LHCN-M2 (cell line): ENCODE measurements around the gene HSPBAP1. TPM values are rescaled to one million over a fixed set of nuclear protein-coding genes. Genes with fewer than 3 reads are reported as not detected.
"Not testable (repeated sequence)": the region's sequence is repeated elsewhere in the genome, so short reads cannot be mapped to it uniquely, and the experiment has no call there.

Experiments used
- DNase-seq: peaks from one replicate; pipeline ENCODE4 v3.0.0-alpha.2; 2012; ENCODE audit warnings: low read depth
- total RNA-seq: library from RNA; depleted of rRNA; stranded (reverse); fragments of >200 nt; gene quantifications from 2 replicates; pipeline ENCODE4 v1.2.3, GENCODE V29; 2014

The HSPBAP1 gene
- total RNA-seq, 1 experiment from 2014 or later: 7.1 TPM

- DNase-seq: no peak
Observed at GRCh38 chr3:122742234-122742633, 51.4 kb downstream of the HSPBAP1 start.

GRCh38 chr3:122739172-122739571 is 54.5 kb downstream of the HSPBAP1 start:
- no peak for DNase-seq

- not testable (repeated sequence) for DNase-seq
Observed at GRCh38 chr3:122732682-122733525, 60.7 kb downstream of the HSPBAP1 start.

GRCh38 chr3:122730240-122730639 is 63.4 kb downstream of the HSPBAP1 start:
- DNase-seq: no peak

GRCh38 chr3:122728756-122729514 is 64.7 kb downstream of the HSPBAP1 start:
- no peak for DNase-seq

- DNase-seq: no peak
Observed at GRCh38 chr3:122728186-122728585, 65.4 kb downstream of the HSPBAP1 start.

GRCh38 chr3:122727766-122728165 is 65.9 kb downstream of the HSPBAP1 start:
- no peak for DNase-seq

GRCh38 chr3:122727294-122727693 is 66.3 kb downstream of the HSPBAP1 start:
- no peak for DNase-seq

- no peak for DNase-seq
Observed at GRCh38 chr3:122725106-122725505, 68.5 kb downstream of the HSPBAP1 start.

- no peak for DNase-seq
Observed at GRCh38 chr3:122719273-122719921, 74.2 kb downstream of the HSPBAP1 start.

- DNase-seq: no peak
Observed at GRCh38 chr3:122716667-122717066, 77.0 kb downstream of the HSPBAP1 start.

- peak; percentile 10 for DNase-seq
Observed at GRCh38 chr3:122714273-122714672, 79.4 kb downstream of the HSPBAP1 start.

- not testable (repeated sequence) for DNase-seq
Observed at GRCh38 chr3:122710616-122711251, 82.9 kb downstream of the HSPBAP1 start.

- no peak for DNase-seq
Observed at GRCh38 chr3:122705379-122705778, 88.3 kb downstream of the HSPBAP1 start.

- DNase-seq: no peak
Observed at GRCh38 chr3:122700193-122700592, 93.4 kb downstream of the HSPBAP1 start.

- DNase-seq: no peak
Observed at GRCh38 chr3:122697952-122698620, 95.5 kb downstream of the HSPBAP1 start.

- DNase-seq: no peak
Observed at GRCh38 chr3:122695927-122696561, 97.6 kb downstream of the HSPBAP1 start.

GRCh38 chr3:122694966-122695365 is 98.7 kb downstream of the HSPBAP1 start:
- DNase-seq: no peak

- no peak for DNase-seq
Observed at GRCh38 chr3:122692674-122693073, 101.0 kb downstream of the HSPBAP1 start.

- DNase-seq: no peak
Observed at GRCh38 chr3:122691195-122691594, 102.4 kb downstream of the HSPBAP1 start.

- no peak for DNase-seq
Observed at GRCh38 chr3:122690096-122690495, 103.5 kb downstream of the HSPBAP1 start.
